ENCODE data around the gene DLX4.

DLX4 gene

GRCh38 chr17:49985310-49985990, 16.5 kb downstream of the DLX4 start:
- Histone ChIP-seq H3K27ac (ENCODE audit: low read depth, low read length) (no peak overlapping the region), H3K27me3 (ENCODE audit: control insufficient read depth in 5 of 5, insufficient read depth in 4 of 5, low read length in 5 of 5) (peaks cover 21 to 56% (median 41%) of the 10 kb centered on the region in 5 donors), H3K4me3 (ENCODE audit: low read depth in 1 of 5, low read length in 5 of 5) (no peak overlapping the region)

GRCh38 chr17:49986396-49987289, 17.7 kb downstream of the DLX4 start:
- H3K36me3 ChIP-seq (ENCODE audit: control insufficient read depth in 5 of 5, insufficient read depth in 5 of 5, low read length in 5 of 5) = no peaks in the 10 kb centered on the region
- H3K9ac ChIP-seq (ENCODE audit: low read length in 5 of 5) = no peak overlapping the region
- H3K9me3 ChIP-seq (ENCODE audit: control insufficient read depth in 5 of 5, low read length in 5 of 5) = no peaks in the 10 kb centered on the region

More at GRCh38 chr17:49985310-49985990, 16.5 kb downstream of the DLX4 start:
- no peaks in the 10 kb centered on the region for H3K36me3 ChIP-seq (ENCODE audit: control insufficient read depth in 5 of 5, insufficient read depth in 5 of 5, low read length in 5 of 5)
- no peaks in the 10 kb centered on the region for H3K4me1 ChIP-seq (ENCODE audit: control insufficient read depth in 5 of 5, insufficient read depth in 5 of 5, low read length in 5 of 5)
- no peaks in the 10 kb centered on the region for H3K9me3 ChIP-seq (ENCODE audit: control insufficient read depth in 5 of 5, low read length in 5 of 5)
- no peak overlapping the region for H3K9ac ChIP-seq (ENCODE audit: low read length in 5 of 5)

GRCh38 chr17:49987290-49987585, 18.2 kb downstream of the DLX4 start:
- no peak overlapping the region for H3K9ac ChIP-seq (ENCODE audit: low read length in 5 of 5)
- peaks cover 18 to 65% (median 56%) of the 10 kb centered on the region in 5 donors for H3K27me3 ChIP-seq (ENCODE audit: control insufficient read depth in 5 of 5, insufficient read depth in 4 of 5, low read length in 5 of 5)
- no peak overlapping the region for H3K4me3 ChIP-seq (ENCODE audit: low read depth in 1 of 5, low read length in 5 of 5)
- no peak overlapping the region for H3K27ac ChIP-seq (ENCODE audit: low read depth, low read length)
- H3K9me3 ChIP-seq (ENCODE audit: control insufficient read depth in 5 of 5, low read length in 5 of 5) = no peaks in the 10 kb centered on the region
- H3K4me1 ChIP-seq (ENCODE audit: control insufficient read depth in 5 of 5, insufficient read depth in 5 of 5, low read length in 5 of 5) = no peaks in the 10 kb centered on the region
- no peaks in the 10 kb centered on the region for H3K36me3 ChIP-seq (ENCODE audit: control insufficient read depth in 5 of 5, insufficient read depth in 5 of 5, low read length in 5 of 5)

More at GRCh38 chr17:49986396-49987289, 17.7 kb downstream of the DLX4 start:
- Histone ChIP-seq H3K4me1 (ENCODE audit: control insufficient read depth in 5 of 5, insufficient read depth in 5 of 5, low read length in 5 of 5) (no peaks in the 10 kb centered on the region), H3K27ac (ENCODE audit: low read depth, low read length) (no peak overlapping the region), H3K27me3 (ENCODE audit: control insufficient read depth in 5 of 5, insufficient read depth in 4 of 5, low read length in 5 of 5) (peaks cover 18 to 61% (median 50%) of the 10 kb centered on the region in 5 donors), H3K4me3 (ENCODE audit: low read depth in 1 of 5, low read length in 5 of 5) (no peak overlapping the region)

- no peak overlapping the region for H3K4me3 ChIP-seq (ENCODE audit: low read depth in 1 of 5, low read length in 5 of 5)
- peaks cover 0 to under 1% (median under 1%) of the 10 kb centered on the region in 5 donors for H3K4me1 ChIP-seq (ENCODE audit: control insufficient read depth in 5 of 5, insufficient read depth in 5 of 5, low read length in 5 of 5)
- peaks cover 18 to 67% (median 60%) of the 10 kb centered on the region in 5 donors for H3K27me3 ChIP-seq (ENCODE audit: control insufficient read depth in 5 of 5, insufficient read depth in 4 of 5, low read length in 5 of 5)
- H3K9me3 ChIP-seq (ENCODE audit: control insufficient read depth in 5 of 5, low read length in 5 of 5) = no peaks in the 10 kb centered on the region
- no peaks in the 10 kb centered on the region for H3K36me3 ChIP-seq (ENCODE audit: control insufficient read depth in 5 of 5, insufficient read depth in 5 of 5, low read length in 5 of 5)
- H3K9ac ChIP-seq (ENCODE audit: low read length in 5 of 5) = no peak overlapping the region
- no peak overlapping the region for H3K27ac ChIP-seq (ENCODE audit: low read depth, low read length)
These were observed 18.9 kb downstream of the DLX4 start for GRCh38 chr17:49987681-49988441.

GRCh38 chr17:49989518-49989880, 20.5 kb downstream of the DLX4 start:
- Histone ChIP-seq H3K4me3 (ENCODE audit: low read depth in 1 of 5, low read length in 5 of 5) (no peak overlapping the region), H3K9ac (ENCODE audit: low read length in 5 of 5) (no peak overlapping the region), H3K4me1 (ENCODE audit: control insufficient read depth in 5 of 5, insufficient read depth in 5 of 5, low read length in 5 of 5) (peaks cover 0 to 17% (median 15%) of the 10 kb centered on the region in 5 donors), H3K9me3 (ENCODE audit: control insufficient read depth in 5 of 5, low read length in 5 of 5) (no peaks in the 10 kb centered on the region), H3K27me3 (ENCODE audit: control insufficient read depth in 5 of 5, insufficient read depth in 4 of 5, low read length in 5 of 5) (peaks cover 23 to 76% (median 66%) of the 10 kb centered on the region in 5 donors), H3K27ac (ENCODE audit: low read depth, low read length) (no peak overlapping the region), H3K36me3 (ENCODE audit: control insufficient read depth in 5 of 5, insufficient read depth in 5 of 5, low read length in 5 of 5) (no peaks in the 10 kb centered on the region)

- Histone ChIP-seq H3K9ac (ENCODE audit: low read length in 5 of 5) (no peak overlapping the region), H3K9me3 (ENCODE audit: control insufficient read depth in 5 of 5, low read length in 5 of 5) (peaks cover 0 to 5% (median 0%) of the 10 kb centered on the region in 5 donors), H3K4me1 (ENCODE audit: control insufficient read depth in 5 of 5, insufficient read depth in 5 of 5, low read length in 5 of 5) (peaks cover 0 to 26% (median 23%) of the 10 kb centered on the region in 5 donors), H3K36me3 (ENCODE audit: control insufficient read depth in 5 of 5, insufficient read depth in 5 of 5, low read length in 5 of 5) (no peaks in the 10 kb centered on the region), H3K27ac (ENCODE audit: low read depth, low read length) (no peak overlapping the region), H3K4me3 (ENCODE audit: low read depth in 1 of 5, low read length in 5 of 5) (no peak overlapping the region), H3K27me3 (ENCODE audit: control insufficient read depth in 5 of 5, insufficient read depth in 4 of 5, low read length in 5 of 5) (peaks cover 30 to 84% (median 74%) of the 10 kb centered on the region in 5 donors)
These were observed 21.3 kb downstream of the DLX4 start for GRCh38 chr17:49990331-49990730.

- H3K9me3 ChIP-seq (ENCODE audit: control insufficient read depth in 5 of 5, low read length in 5 of 5) = peaks cover 0 to 5% (median 0%) of the 10 kb centered on the region in 5 donors
- H3K4me1 ChIP-seq (ENCODE audit: control insufficient read depth in 5 of 5, insufficient read depth in 5 of 5, low read length in 5 of 5) = peaks cover 0 to 27% (median 23%) of the 10 kb centered on the region in 5 donors
- H3K36me3 ChIP-seq (ENCODE audit: control insufficient read depth in 5 of 5, insufficient read depth in 5 of 5, low read length in 5 of 5) = no peaks in the 10 kb centered on the region
- H3K9ac ChIP-seq (ENCODE audit: low read length in 5 of 5) = no peak overlapping the region
- no peak overlapping the region for H3K4me3 ChIP-seq (ENCODE audit: low read depth in 1 of 5, low read length in 5 of 5)
- H3K27ac ChIP-seq (ENCODE audit: low read depth, low read length) = no peak overlapping the region
- peaks cover 32 to 90% (median 77%) of the 10 kb centered on the region in 5 donors for H3K27me3 ChIP-seq (ENCODE audit: control insufficient read depth in 5 of 5, insufficient read depth in 4 of 5, low read length in 5 of 5)
These were observed 21.9 kb downstream of the DLX4 start for GRCh38 chr17:49990921-49991320.

- H3K9ac ChIP-seq (ENCODE audit: low read length in 5 of 5) = no peak overlapping the region
- no peak overlapping the region for H3K27ac ChIP-seq (ENCODE audit: low read depth, low read length)
- peaks cover 31 to 93% (median 77%) of the 10 kb centered on the region in 5 donors for H3K27me3 ChIP-seq (ENCODE audit: control insufficient read depth in 5 of 5, insufficient read depth in 4 of 5, low read length in 5 of 5)
- peaks cover 0 to 5% (median 0%) of the 10 kb centered on the region in 5 donors for H3K9me3 ChIP-seq (ENCODE audit: control insufficient read depth in 5 of 5, low read length in 5 of 5)
- no peak overlapping the region for H3K4me3 ChIP-seq (ENCODE audit: low read depth in 1 of 5, low read length in 5 of 5)
- peaks cover 0 to 28% (median 24%) of the 10 kb centered on the region in 5 donors for H3K4me1 ChIP-seq (ENCODE audit: control insufficient read depth in 5 of 5, insufficient read depth in 5 of 5, low read length in 5 of 5)
- no peaks in the 10 kb centered on the region for H3K36me3 ChIP-seq (ENCODE audit: control insufficient read depth in 5 of 5, insufficient read depth in 5 of 5, low read length in 5 of 5)
These were observed 22.4 kb downstream of the DLX4 start for GRCh38 chr17:49991409-49991808.

- Histone ChIP-seq H3K36me3 (ENCODE audit: control insufficient read depth in 5 of 5, insufficient read depth in 5 of 5, low read length in 5 of 5) (no peaks in the 10 kb centered on the region), H3K4me3 (ENCODE audit: low read depth in 1 of 5, low read length in 5 of 5) (no peak overlapping the region), H3K27ac (ENCODE audit: low read depth, low read length) (no peak overlapping the region), H3K9ac (ENCODE audit: low read length in 5 of 5) (no peak overlapping the region), H3K27me3 (ENCODE audit: control insufficient read depth in 5 of 5, insufficient read depth in 4 of 5, low read length in 5 of 5) (peaks cover 25 to 89% (median 74%) of the 10 kb centered on the region in 5 donors), H3K4me1 (ENCODE audit: control insufficient read depth in 5 of 5, insufficient read depth in 5 of 5, low read length in 5 of 5) (peaks cover 0 to 37% (median 32%) of the 10 kb centered on the region in 5 donors), H3K9me3 (ENCODE audit: control insufficient read depth in 5 of 5, low read length in 5 of 5) (peaks cover 0 to 5% (median 0%) of the 10 kb centered on the region in 5 donors)
These were observed 23.4 kb downstream of the DLX4 start for GRCh38 chr17:49992191-49992932.

Data from subcutaneous abdominal adipose tissue (tissue), 5 donors.